ENCODE results near the gene GTPBP3. TPM values are rescaled to one million over a fixed set of nuclear protein-coding genes. Genes with fewer than 3 reads are reported as not detected.
A peak's percentile ranks its signal among the peaks of the same experiment; 100 is the strongest.

GTPBP3 gene
- total RNA-seq, 1 experiment from 2014 or later = 35.3 TPM

- no TSS peak for BruUV-seq (replicated peaks)
- TF ChIP-seq SIN3A (IDR thresholded peaks at IDR 0.05; ENCODE audit: borderline replicate concordance, insufficient read depth, low read depth, low read length) = no peak
- TF ChIP-seq REST (IDR thresholded peaks at IDR 0.05; ENCODE audit: insufficient read depth in 1 of 2, low read depth in 2 of 2, low read length in 1 of 2) = no peak
- no peak for TF ChIP-seq TCF7L2 (IDR thresholded peaks at IDR 0.05; ENCODE audit: low read depth, low read length)
- no peak for TF ChIP-seq CTCF (IDR thresholded peaks at IDR 0.05)
- TF ChIP-seq POLR2AphosphoS5 (IDR thresholded peaks at IDR 0.05; ENCODE audit: low read depth, low read length) = no peak
- H3K9me3 ChIP-seq (ENCODE audit: control insufficient read depth, insufficient read depth, low read depth, low read length) = no peaks in the 10 kb centered on the region
- no peaks in the 10 kb centered on the region for H3K27me3 ChIP-seq (ENCODE audit: control insufficient read depth, insufficient read depth, low read length)
- ATAC-seq (no peak), DNase-seq (ENCODE audit: low read depth, low spot score) (no peak)
- in situ Hi-C loops (cut with HindIII; ENCODE audit: low pct_unique_long_range_greater_than_20kb, low sequenced_read_pairs) (no loop called here), intact Hi-C loops (cut with micrococcal nuclease; ENCODE audit: unreplicated experiment) (no loop called here)
- ChIA-PET CTCF (interaction anchor here (0.6 to 1.0 kb wide), 3 partner anchors 25 to 561 kb away, joined by 3 to 5 read pairs (median 4); no protein-coding TSS in a partner anchor), POLR2A (interaction anchor here (0.5 kb wide), 1 partner anchor 28 kb away, joined by 7 read pairs; no protein-coding TSS in a partner anchor)
- H3K4me1 ChIP-seq (ENCODE audit: control insufficient read depth, insufficient read depth, low read length) = peaks cover 8% of the 10 kb centered on the region; the same call in 1 of the 2 replicates
- H3K27ac ChIP-seq (ENCODE audit: low read length) = no peak overlapping the region
- H3K36me3 ChIP-seq (ENCODE audit: control insufficient read depth, insufficient read depth, low read length) = peaks cover 7% of the 10 kb centered on the region; the same call in 1 of the 2 replicates
- no peak overlapping the region for H3K4me3 ChIP-seq (ENCODE audit: low read depth in 2 of 2, low read length in 2 of 2)
Observed at GRCh38 chr19:17332677-17333581, 4.4 kb upstream of the GTPBP3 start.

- POLR2A ChIA-PET = no interaction called here
- DNase-seq (ENCODE audit: low read depth, low spot score) (no peak), ATAC-seq (no peak)
- Histone ChIP-seq H3K9me3 (ENCODE audit: control insufficient read depth, insufficient read depth, low read depth, low read length) (no peaks in the 10 kb centered on the region), H3K27me3 (ENCODE audit: control insufficient read depth, insufficient read depth, low read length) (no peaks in the 10 kb centered on the region), H3K36me3 (ENCODE audit: control insufficient read depth, insufficient read depth, low read length) (peaks cover 7% of the 10 kb centered on the region; the same call in 1 of the 2 replicates), H3K27ac (ENCODE audit: low read length) (peak overlapping the region; percentile 48; the same call in 1 of the 2 replicates), H3K4me1 (ENCODE audit: control insufficient read depth, insufficient read depth, low read length) (peaks cover 12% of the 10 kb centered on the region), H3K4me3 (ENCODE audit: low read depth in 2 of 2, low read length in 2 of 2) (peak overlapping the region; percentile 65 to 67)
- in situ Hi-C loops (cut with HindIII; ENCODE audit: low pct_unique_long_range_greater_than_20kb, low sequenced_read_pairs) = no loop called here
- intact Hi-C loops (cut with micrococcal nuclease; ENCODE audit: unreplicated experiment) = no loop called here
- BruUV-seq (replicated peaks) = no TSS peak
- CTCF ChIA-PET = interaction anchor here (0.6 kb wide), 1 partner anchor 24 kb away, joined by 4 read pairs; no protein-coding TSS in a partner anchor
- no peak for TF ChIP-seq POLR2AphosphoS5 (IDR thresholded peaks at IDR 0.05; ENCODE audit: low read depth, low read length)
- no peak for TF ChIP-seq CTCF (IDR thresholded peaks at IDR 0.05)
- TF ChIP-seq SIN3A (IDR thresholded peaks at IDR 0.05; ENCODE audit: borderline replicate concordance, insufficient read depth, low read depth, low read length) = no peak
- no peak for TF ChIP-seq TCF7L2 (IDR thresholded peaks at IDR 0.05; ENCODE audit: low read depth, low read length)
- TF ChIP-seq REST (IDR thresholded peaks at IDR 0.05; ENCODE audit: insufficient read depth in 1 of 2, low read depth in 2 of 2, low read length in 1 of 2) = no peak
Observed at GRCh38 chr19:17333611-17334413, 3.5 kb upstream of the GTPBP3 start.

Data from Panc1 (cell line).